ENCODE measurements around the gene WBP1L.

- TF ChIP-seq, protein P1, sequence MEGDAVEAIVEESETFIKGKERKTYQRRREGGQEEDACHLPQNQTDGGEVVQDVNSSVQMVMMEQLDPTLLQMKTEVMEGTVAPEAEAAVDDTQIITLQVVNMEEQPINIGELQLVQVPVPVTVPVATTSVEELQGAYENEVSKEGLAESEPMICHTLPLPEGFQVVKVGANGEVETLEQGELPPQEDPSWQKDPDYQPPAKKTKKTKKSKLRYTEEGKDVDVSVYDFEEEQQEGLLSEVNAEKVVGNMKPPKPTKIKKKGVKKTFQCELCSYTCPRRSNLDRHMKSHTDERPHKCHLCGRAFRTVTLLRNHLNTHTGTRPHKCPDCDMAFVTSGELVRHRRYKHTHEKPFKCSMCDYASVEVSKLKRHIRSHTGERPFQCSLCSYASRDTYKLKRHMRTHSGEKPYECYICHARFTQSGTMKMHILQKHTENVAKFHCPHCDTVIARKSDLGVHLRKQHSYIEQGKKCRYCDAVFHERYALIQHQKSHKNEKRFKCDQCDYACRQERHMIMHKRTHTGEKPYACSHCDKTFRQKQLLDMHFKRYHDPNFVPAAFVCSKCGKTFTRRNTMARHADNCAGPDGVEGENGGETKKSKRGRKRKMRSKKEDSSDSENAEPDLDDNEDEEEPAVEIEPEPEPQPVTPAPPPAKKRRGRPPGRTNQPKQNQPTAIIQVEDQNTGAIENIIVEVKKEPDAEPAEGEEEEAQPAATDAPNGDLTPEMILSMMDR (conservative IDR thresholded peaks at IDR 0.05; ENCODE audit: low read depth, low read length) = no peak
- no peak for TF ChIP-seq EZH2phosphoT487 (IDR thresholded peaks at IDR 0.05; ENCODE audit: borderline replicate concordance, low read length)
These were observed 19.4 kb downstream of the WBP1L start for GRCh38 chr10:102763037-102763607.

Measured in PC-3 (cell line).